ENCODE data around the gene ZC3H4. TPM values are rescaled to one million over a fixed set of nuclear protein-coding genes. Genes with fewer than 3 reads are reported as not detected.

ZC3H4 gene
- total RNA-seq, 1 experiment from 2014 or later, result 10.1 TPM

- no peak for DNase-seq (ENCODE audit: low spot score)
Measured at GRCh38 chr19:47021536-47022139, 91.9 kb downstream of the ZC3H4 start.

- DNase-seq (ENCODE audit: low spot score), result no peak
Measured at GRCh38 chr19:47020992-47021496, 92.5 kb downstream of the ZC3H4 start.

- no peak for DNase-seq (ENCODE audit: low spot score)
Measured at GRCh38 chr19:47020132-47020805, 93.3 kb downstream of the ZC3H4 start.

- DNase-seq (ENCODE audit: low spot score), result no peak
Measured at GRCh38 chr19:47019431-47020041, 94.0 kb downstream of the ZC3H4 start, which contains the start of gene NPAS1. Gene NPAS1 (plus strand): TSS chr19:47019837. CDS start chr19:47021048, 1,211 bp downstream.

- no peak for DNase-seq (ENCODE audit: low spot score)
Measured at GRCh38 chr19:47018923-47019322, 94.7 kb downstream of the ZC3H4 start.

Other genes starting within 250 kb of the ZC3H4 start
- gene NPAS1, start 93.9 kb downstream of the ZC3H4 start, total RNA-seq (2014; rRNA removed; shearing (Covaris generic)), result 0.22 TPM in 1 of 2 replicates, not detected in the other
- gene TMEM160, start 65.2 kb downstream of the ZC3H4 start, total RNA-seq (2014; rRNA removed; shearing (Covaris generic)), result 36.3 and 45.9 TPM in 2 replicates
- 179 and 185 TPM in 2 replicates for gene SAE1, start 17.1 kb upstream of the ZC3H4 start, total RNA-seq (2014; rRNA removed; shearing (Covaris generic))
- 5.7 and 7.6 TPM in 2 replicates for gene BBC3, start 117.4 kb upstream of the ZC3H4 start, total RNA-seq (2014; rRNA removed; shearing (Covaris generic))
- 2.6 and 3.7 TPM in 2 replicates for gene CCDC9, start 142.7 kb upstream of the ZC3H4 start, total RNA-seq (2014; rRNA removed; shearing (Covaris generic))
- 0.19 and 0.41 TPM in 2 replicates for gene INAFM1, start 161.1 kb upstream of the ZC3H4 start, total RNA-seq (2014; rRNA removed; shearing (Covaris generic))
- gene C5AR1, start 196.1 kb upstream of the ZC3H4 start, total RNA-seq (2014; rRNA removed; shearing (Covaris generic)), result not detected in 2 replicates
- 0.55 TPM in 1 of 2 replicates, not detected in the other for gene C5AR2, start 218.4 kb upstream of the ZC3H4 start, total RNA-seq (2014; rRNA removed; shearing (Covaris generic))
- gene DHX34, start 235.5 kb upstream of the ZC3H4 start, total RNA-seq (2014; rRNA removed; shearing (Covaris generic)), result 7.5 and 10.4 TPM in 2 replicates